Upper lobe of right lung (tissue), 1 donor: ENCODE measurements around the gene IRF1. TPM values are rescaled to one million over a fixed set of nuclear protein-coding genes. Genes with fewer than 3 reads are reported as not detected.

Experiments
- ATAC-seq: fragments of 200-7000 bp; cut with Tn5 transposase; one replicate; pipeline ENCODE4 v1.9.1; 2020; ENCODE audit warnings: mild to moderate bottlenecking, moderate library complexity
- DNase-seq: peaks from one replicate; pipeline ENCODE4 v3.0.0-alpha.2; 2020
- H3K27ac ChIP-seq: fragments of 200-600 bp; one replicate; pipeline ENCODE4 v1.8.0; 2022
- H3K27me3 ChIP-seq: fragments of 200-600 bp; one replicate; pipeline ENCODE4 v1.8.0; 2022; ENCODE audit warnings: mild to moderate bottlenecking
- H3K36me3 ChIP-seq: fragments of 200-600 bp; one replicate; pipeline ENCODE4 v1.8.0; 2022
- H3K4me1 ChIP-seq: fragments of 200-600 bp; one replicate; pipeline ENCODE4 v1.8.0; 2022
- H3K4me3 ChIP-seq: fragments of 200-600 bp; one replicate; pipeline ENCODE4 v1.8.0; 2022; ENCODE audit warnings: mild to moderate bottlenecking
- H3K9me3 ChIP-seq: fragments of 200-600 bp; one replicate; pipeline ENCODE4 v1.8.0; 2022
- intact Hi-C: fragments of 100-400 bp; cut with DNase I; formaldehyde crosslinking; loops from one replicate; pipeline ENCODE4 v1.11.0; 2022
- total RNA-seq: library from RNA; stranded (reverse); fragmentation: NEBNext Ultra II Directional; extraction: Animal tissue kit (Norgen Biotek cat#: 25700); gene quantifications from one replicate; pipeline ENCODE4 v1.2.1, GENCODE V29; 2021
- TF ChIP-seq, protein P1 (sequence below): fragments of 200-600 bp; IDR thresholded peaks from one replicate; pipeline ENCODE4 v1.8.0; 2022; ENCODE audit warnings: antibody characterized with exemption
- donor health status: DM: no; HTN: yes; CAD: no; lungs with severe emphysema.

Gene IRF1
- total RNA-seq, 1 donor from 2014 or later = 59.5 TPM

DNA sequence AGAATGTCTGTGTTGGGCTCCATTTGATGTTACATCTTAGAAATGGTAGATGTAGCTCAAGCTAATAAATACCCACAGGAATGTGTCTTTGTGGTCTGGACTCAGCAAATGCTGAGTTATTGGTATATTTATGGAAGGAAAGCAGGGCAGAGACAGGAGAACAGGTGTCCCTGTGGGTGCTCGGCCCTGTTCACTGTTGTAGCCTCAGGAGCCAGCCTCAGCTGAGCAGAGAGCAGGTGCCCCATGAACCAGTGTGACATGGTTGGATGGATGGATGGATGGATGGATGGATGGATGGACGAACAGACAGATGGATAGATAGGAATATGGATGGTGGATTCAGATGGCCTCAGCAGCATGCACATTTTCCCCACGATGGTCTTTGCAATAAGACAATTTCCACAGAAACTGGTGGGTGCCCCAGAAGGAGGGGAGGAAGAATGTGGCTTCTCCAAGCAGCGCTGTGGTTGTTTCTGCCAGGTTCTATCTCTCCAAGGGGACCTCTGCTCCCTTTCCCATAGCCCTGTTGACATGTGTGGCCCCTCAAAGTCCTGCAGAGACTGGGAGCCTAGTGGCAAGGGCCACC is 8.2 kb upstream of the IRF1 start:
- no peaks in the 10 kb centered on the region for H3K9me3 ChIP-seq
- no peak for DNase-seq
- TF ChIP-seq, protein P1, sequence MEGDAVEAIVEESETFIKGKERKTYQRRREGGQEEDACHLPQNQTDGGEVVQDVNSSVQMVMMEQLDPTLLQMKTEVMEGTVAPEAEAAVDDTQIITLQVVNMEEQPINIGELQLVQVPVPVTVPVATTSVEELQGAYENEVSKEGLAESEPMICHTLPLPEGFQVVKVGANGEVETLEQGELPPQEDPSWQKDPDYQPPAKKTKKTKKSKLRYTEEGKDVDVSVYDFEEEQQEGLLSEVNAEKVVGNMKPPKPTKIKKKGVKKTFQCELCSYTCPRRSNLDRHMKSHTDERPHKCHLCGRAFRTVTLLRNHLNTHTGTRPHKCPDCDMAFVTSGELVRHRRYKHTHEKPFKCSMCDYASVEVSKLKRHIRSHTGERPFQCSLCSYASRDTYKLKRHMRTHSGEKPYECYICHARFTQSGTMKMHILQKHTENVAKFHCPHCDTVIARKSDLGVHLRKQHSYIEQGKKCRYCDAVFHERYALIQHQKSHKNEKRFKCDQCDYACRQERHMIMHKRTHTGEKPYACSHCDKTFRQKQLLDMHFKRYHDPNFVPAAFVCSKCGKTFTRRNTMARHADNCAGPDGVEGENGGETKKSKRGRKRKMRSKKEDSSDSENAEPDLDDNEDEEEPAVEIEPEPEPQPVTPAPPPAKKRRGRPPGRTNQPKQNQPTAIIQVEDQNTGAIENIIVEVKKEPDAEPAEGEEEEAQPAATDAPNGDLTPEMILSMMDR = no peak
- H3K4me3 ChIP-seq = no peak overlapping the region
- no peak for ATAC-seq
- H3K27me3 ChIP-seq = no peaks in the 10 kb centered on the region
- H3K36me3 ChIP-seq = no peaks in the 10 kb centered on the region
- intact Hi-C loops = no loop called here
- peak overlapping the region; percentile 96 for H3K27ac ChIP-seq
- H3K4me1 ChIP-seq = peaks cover 45% of the 10 kb centered on the region

DNA sequence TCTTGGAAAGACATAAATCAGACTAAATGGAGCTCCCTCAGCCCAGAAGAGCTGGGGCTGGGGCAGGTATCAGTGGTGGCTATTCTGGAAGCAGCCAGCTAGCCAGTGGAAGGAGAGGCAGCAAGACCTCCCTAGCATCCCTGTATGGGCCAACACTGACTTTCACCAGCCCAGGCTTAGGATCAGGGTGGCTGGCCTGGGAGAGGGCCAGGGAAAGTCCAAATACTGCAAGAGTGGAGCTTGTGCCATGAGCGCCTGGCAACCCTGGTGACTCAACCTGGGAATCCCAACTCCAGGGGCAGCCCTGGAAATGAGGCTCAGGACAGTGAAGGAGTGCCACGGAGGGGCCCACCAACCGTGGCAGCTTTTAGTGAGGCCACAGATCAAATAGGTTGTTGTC is 7.6 kb upstream of the IRF1 start:
- TF ChIP-seq, protein P1 = no peak

DNA sequence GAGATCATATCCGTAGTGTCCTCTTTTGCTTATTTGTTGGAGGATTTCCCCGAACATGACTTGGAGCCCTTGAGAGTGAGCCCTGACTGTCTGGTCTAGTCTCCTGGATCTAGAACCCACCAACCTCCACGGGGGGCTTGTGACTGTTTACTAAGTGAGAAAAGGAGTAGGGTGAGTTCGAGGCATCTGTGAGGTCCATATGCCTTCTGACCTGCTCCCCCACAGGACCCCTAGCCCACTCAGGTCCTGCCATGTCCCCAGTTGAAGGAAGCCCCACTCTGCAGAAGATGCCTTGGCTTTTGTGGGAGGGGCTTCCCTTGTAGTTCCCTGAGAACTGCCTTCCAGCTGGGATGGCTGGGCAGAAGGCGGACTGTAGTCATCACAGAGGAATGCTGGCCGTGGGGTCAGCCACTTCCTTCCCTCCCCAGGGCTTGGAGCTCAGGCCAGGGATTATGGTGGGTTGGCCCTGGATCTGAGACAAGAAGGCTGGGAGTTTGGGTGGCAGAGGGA is 7.0 kb upstream of the IRF1 start:
- H3K4me3 ChIP-seq = peak overlapping the region; percentile 88
- H3K36me3 ChIP-seq = no peaks in the 10 kb centered on the region
- H3K9me3 ChIP-seq = no peaks in the 10 kb centered on the region
- intact Hi-C loops = no loop called here
- H3K27ac ChIP-seq = peak overlapping the region; percentile 96
- peak; percentile 75 for DNase-seq
- H3K27me3 ChIP-seq = no peaks in the 10 kb centered on the region
- peaks cover 45% of the 10 kb centered on the region for H3K4me1 ChIP-seq
- TF ChIP-seq, protein P1 = no peak
- peak; percentile 2 for ATAC-seq

More for the DNA sequence above, 7.6 kb upstream of the IRF1 start:
- ATAC-seq = no peak
- DNase-seq = no peak
- no peaks in the 10 kb centered on the region for H3K27me3 ChIP-seq
- intact Hi-C loops = no loop called here
- peak overlapping the region; percentile 96 for H3K27ac ChIP-seq
- H3K36me3 ChIP-seq = no peaks in the 10 kb centered on the region
- H3K9me3 ChIP-seq = no peaks in the 10 kb centered on the region
- no peak overlapping the region for H3K4me3 ChIP-seq
- peaks cover 45% of the 10 kb centered on the region for H3K4me1 ChIP-seq

DNA sequence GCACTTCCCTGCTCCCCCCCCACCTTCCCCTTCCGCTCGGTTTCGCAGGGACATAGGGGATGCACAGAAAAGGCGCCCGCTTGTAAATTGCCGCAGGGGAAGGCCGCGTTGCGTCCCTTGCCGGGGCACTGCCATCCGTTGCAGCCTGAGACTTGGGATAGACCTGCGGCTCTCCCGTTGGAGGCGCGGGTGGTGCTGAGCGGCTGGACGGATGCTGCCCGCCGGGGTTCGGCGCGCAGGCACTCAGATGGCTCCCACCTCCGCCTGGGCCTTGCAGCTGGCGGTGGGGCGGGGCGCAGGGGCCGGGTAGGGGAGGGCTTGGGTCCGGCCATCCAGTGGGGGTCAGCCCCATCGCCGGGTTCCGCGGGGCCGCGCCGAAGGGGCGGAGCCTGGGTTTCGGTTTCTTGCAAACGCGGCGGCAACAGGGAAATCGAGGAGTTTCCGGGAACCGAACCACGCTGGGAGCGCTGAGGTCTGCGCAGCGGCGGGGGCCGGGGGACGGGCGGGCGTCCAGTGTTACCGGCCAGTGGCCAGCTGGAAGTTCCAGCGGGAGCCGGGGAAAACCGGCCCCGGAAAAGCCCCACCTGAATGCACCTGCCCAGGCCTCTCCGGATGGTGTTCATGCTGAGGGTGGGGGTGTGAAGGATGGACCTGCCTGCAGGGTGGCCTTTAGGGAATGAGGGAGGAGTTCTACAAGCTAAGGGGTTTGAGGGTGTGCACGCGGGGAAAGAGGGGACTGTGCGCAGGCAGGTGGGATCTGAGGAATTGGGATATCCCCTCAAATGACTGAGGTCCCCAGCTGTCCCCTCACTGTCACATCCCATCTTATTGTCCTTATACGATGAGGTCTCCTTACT is 6.3 kb upstream of the IRF1 start:
- intact Hi-C loops = no loop called here
- DNase-seq = peak; percentile 97
- H3K36me3 ChIP-seq = no peaks in the 10 kb centered on the region
- H3K4me1 ChIP-seq = peaks cover 44% of the 10 kb centered on the region
- no peaks in the 10 kb centered on the region for H3K9me3 ChIP-seq
- H3K4me3 ChIP-seq = peak overlapping the region; percentile 88
- TF ChIP-seq, protein P1 = no peak
- H3K27me3 ChIP-seq = no peaks in the 10 kb centered on the region
- peak overlapping the region; percentile 96 for H3K27ac ChIP-seq
- ATAC-seq = peak; percentile 81

DNA sequence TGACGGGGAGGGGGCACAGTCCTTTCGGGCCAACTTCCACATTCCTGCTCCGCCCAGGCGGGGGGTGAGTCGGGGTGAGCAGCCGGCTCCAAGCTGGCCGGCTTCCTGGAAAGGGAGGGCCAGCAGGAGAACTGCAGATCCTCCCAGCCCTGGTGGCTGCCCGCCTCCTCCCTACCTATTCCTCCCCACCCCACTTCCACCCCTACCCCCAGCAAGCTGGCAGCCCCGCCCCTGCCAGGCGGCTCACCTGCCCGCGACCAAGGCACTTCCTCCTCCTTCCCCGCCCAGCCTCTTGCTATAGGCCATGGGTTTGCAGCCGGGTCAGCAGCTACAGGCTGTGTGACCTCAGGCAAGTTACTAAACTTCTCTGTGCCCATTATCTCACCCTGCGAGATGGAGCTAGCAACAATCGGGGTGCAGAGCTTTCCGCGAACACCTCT is 5.6 kb upstream of the IRF1 start:
- Histone ChIP-seq H3K4me1 (peaks cover 44% of the 10 kb centered on the region), H3K9me3 (no peaks in the 10 kb centered on the region), H3K36me3 (no peaks in the 10 kb centered on the region), H3K27ac (peak overlapping the region; percentile 96), H3K4me3 (peak overlapping the region; percentile 88), H3K27me3 (no peaks in the 10 kb centered on the region)
- DNase-seq (peak; percentile 98), ATAC-seq (peak; percentile 86)
- TF ChIP-seq, protein P1 = no peak
- intact Hi-C loops = no loop called here
